Left lung (tissue), 10 donors: Measurements from ENCODE around the gene C1QTNF4. TPM values are rescaled to one million over a fixed set of nuclear protein-coding genes. Genes with fewer than 3 reads are reported as not detected.

Experiments used
- ATAC-seq: fragments of 200-7000 bp; cut with Tn5 transposase; one replicate; pipeline ENCODE4 v1.9.1; 2020; ENCODE audit warnings: moderate library complexity
- DNase-seq, 4 donors: peaks; one replicate each; pipeline ENCODE4 v3.0.0-alpha.2; 2013 to 2020
- H3K27ac ChIP-seq, 2 donors: fragments of 200-600 bp; sonication (generic) in 1 of 2; one replicate each; pipeline versions ENCODE4 v1.5.0 to v1.8.0; 2020 to 2021
- H3K27me3 ChIP-seq, 2 donors: fragments of 200-600 bp; sonication (generic) in 1 of 2; one replicate each; pipeline versions ENCODE4 v1.5.0 to v1.8.0; 2020 to 2021
- H3K36me3 ChIP-seq, 2 donors: fragments of 200-600 bp; sonication (generic) in 1 of 2; one replicate each; pipeline versions ENCODE4 v1.5.0 to v1.8.0; 2020 to 2021
- H3K4me1 ChIP-seq, 2 donors: fragments of 200-600 bp; one replicate each; pipeline ENCODE4 v1.8.0; 2021
- H3K4me3 ChIP-seq, 2 donors: fragments of 200-600 bp; sonication (generic) in 1 of 2; one replicate each; pipeline versions ENCODE4 v1.5.0 to v1.8.0; 2020 to 2021; ENCODE audit warnings: mild to moderate bottlenecking in 1 of 2
- H3K9me3 ChIP-seq, 2 donors: fragments of 200-600 bp; sonication (generic) in 1 of 2; one replicate each; pipeline versions ENCODE4 v1.5.0 to v1.8.0; 2020 to 2021
- intact Hi-C, 2 donors: fragments of 100-400 bp; cut with DNase I; formaldehyde crosslinking; loops; one replicate each; pipeline versions ENCODE4 v1.11.2 to v1.14.2; 2022
- polyA plus RNA-seq, 6 donors: library from polyadenylated mRNA; unstranded; fragments of 120-200 nt; gene quantifications; one replicate each; pipeline ENCODE4 v1.2.1, GENCODE V29; 2013; ENCODE audit not compliant: insufficient read length in 6 of 6
- total RNA-seq, 2 donors: library from RNA; stranded (reverse); fragmentation: NEBNext Ultra II Directional; extraction: Animal tissue kit (Norgen Biotek cat#: 25700); gene quantifications; one replicate each; pipeline ENCODE4 v1.2.1, GENCODE V29; 2021
- TF ChIP-seq, protein P1 (sequence below), 2 donors: fragments of 200-600 bp; sonication (generic) in 1 of 2; IDR thresholded peaks; one replicate each; pipeline versions ENCODE4 v1.5.0 to v1.8.0; 2021; ENCODE audit warnings: antibody characterized with exemption in 2 of 2
- donor health status: DM: no; HTN: yes; CAD: no.
- donor health status: DM: no; HTN: no; CAD: no.

The C1QTNF4 gene
- total and polyA plus RNA-seq, 8 donors: 0.21 to 6.9 (median 3.9) TPM

DNA sequence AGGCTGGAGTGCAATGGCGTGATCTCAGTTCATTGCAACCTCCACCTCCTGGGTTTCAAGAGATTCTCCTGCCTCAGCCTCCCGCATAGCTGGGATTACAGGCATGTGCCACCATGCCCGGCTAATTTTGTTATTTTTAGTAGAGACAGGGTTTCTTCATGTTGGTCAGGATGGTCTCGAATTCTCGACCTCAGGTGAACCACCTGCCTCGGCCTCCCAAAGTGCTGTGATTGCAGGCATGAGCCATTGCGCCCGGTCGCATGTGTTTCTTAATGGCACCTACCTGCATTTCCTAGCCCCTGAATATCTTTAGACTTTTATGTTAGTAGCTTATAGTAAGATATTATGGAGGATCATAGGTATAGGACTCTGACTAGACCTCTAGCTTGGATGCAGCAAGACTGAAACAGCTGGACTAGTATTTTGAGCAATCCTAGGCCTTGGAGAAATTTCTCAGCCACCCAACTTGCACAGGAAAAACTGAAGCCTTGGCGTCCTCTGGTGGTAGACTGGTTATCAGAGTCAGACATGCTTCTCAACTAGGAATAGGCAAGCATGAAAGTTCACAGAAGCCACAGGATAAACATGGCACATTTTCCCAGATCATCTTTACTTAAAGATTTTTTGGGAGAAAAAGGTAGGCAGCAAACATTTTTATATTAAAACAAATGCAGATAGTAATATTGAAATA is 22.7 kb upstream of the C1QTNF4 start:
- Histone ChIP-seq H3K4me1 (peaks cover 0 to 6% of the 10 kb centered on the region in 2 donors), H3K27me3 (no peaks in the 10 kb centered on the region), H3K4me3 (no peak overlapping the region), H3K27ac (no peak overlapping the region), H3K9me3 (no peaks in the 10 kb centered on the region), H3K36me3 (peaks cover 0 to 59% of the 10 kb centered on the region in 2 donors)
- TF ChIP-seq, protein P1, sequence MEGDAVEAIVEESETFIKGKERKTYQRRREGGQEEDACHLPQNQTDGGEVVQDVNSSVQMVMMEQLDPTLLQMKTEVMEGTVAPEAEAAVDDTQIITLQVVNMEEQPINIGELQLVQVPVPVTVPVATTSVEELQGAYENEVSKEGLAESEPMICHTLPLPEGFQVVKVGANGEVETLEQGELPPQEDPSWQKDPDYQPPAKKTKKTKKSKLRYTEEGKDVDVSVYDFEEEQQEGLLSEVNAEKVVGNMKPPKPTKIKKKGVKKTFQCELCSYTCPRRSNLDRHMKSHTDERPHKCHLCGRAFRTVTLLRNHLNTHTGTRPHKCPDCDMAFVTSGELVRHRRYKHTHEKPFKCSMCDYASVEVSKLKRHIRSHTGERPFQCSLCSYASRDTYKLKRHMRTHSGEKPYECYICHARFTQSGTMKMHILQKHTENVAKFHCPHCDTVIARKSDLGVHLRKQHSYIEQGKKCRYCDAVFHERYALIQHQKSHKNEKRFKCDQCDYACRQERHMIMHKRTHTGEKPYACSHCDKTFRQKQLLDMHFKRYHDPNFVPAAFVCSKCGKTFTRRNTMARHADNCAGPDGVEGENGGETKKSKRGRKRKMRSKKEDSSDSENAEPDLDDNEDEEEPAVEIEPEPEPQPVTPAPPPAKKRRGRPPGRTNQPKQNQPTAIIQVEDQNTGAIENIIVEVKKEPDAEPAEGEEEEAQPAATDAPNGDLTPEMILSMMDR (IDR thresholded peaks at IDR 0.05): peak; percentile 23 to 65
- peak; percentile 85 for ATAC-seq
- intact Hi-C loops: no loop called here
- peak in 3 of 4 donors; percentile 32 to 67 (median 41) for DNase-seq

DNA sequence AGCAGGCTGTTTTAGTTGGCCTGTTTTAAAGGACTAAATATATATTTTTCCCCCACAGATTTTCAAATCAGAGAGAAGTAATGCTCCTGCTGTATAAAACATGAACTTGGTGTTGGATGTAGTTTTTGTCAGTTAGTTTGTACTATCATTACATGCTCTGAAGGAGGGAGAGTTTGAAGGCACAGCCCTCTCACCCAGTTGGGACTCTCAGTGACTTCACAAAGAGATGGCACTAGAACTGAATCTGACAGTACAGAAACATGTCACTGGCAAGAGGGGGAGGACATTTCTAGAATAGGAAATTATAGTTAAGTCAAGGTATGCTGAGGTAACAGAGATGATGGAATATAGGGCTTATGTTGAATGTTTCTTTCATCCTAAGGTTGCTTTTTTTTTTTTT is 21.0 kb upstream of the C1QTNF4 start:
- TF ChIP-seq, protein P1 (IDR thresholded peaks at IDR 0.05): no peak
- no peak for ATAC-seq
- Histone ChIP-seq H3K9me3 (no peaks in the 10 kb centered on the region), H3K4me1 (peaks cover 0 to 6% of the 10 kb centered on the region in 2 donors), H3K27ac (no peak overlapping the region), H3K4me3 (no peak overlapping the region), H3K27me3 (no peaks in the 10 kb centered on the region), H3K36me3 (peaks cover 0 to 43% of the 10 kb centered on the region in 2 donors)
- intact Hi-C loops: no loop called here
- no peak for DNase-seq

DNA sequence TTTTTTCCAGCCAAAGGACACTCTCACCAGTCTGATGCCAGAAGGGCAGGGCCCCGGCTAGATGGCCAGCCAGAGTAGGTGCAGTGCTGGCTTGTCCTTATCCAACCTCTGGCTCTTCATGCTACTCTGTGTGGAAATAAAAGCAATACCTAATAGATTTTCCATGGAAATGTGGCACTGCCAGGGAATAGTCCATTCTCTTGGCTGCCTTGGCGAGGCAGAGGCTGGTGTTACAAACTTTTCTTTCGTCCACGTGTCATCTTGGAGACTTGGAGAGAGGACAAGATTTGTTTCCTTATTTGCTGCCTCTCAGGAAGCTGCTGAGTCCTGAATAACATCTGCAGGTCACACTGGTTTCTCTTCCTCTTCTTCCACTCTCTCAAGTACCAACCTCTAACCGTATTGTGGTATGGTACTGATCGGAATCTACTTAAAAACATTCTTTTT is 17.2 kb upstream of the C1QTNF4 start:
- ATAC-seq (peak; percentile 51), DNase-seq (no peak)
- Histone ChIP-seq H3K4me3 (no peak overlapping the region), H3K9me3 (no peaks in the 10 kb centered on the region), H3K4me1 (no peaks in the 10 kb centered on the region), H3K27ac (no peak overlapping the region), H3K36me3 (peaks cover 0 to 5% of the 10 kb centered on the region in 2 donors), H3K27me3 (no peaks in the 10 kb centered on the region)
- TF ChIP-seq, protein P1 (IDR thresholded peaks at IDR 0.05): no peak
- intact Hi-C loops: no loop called here

DNA sequence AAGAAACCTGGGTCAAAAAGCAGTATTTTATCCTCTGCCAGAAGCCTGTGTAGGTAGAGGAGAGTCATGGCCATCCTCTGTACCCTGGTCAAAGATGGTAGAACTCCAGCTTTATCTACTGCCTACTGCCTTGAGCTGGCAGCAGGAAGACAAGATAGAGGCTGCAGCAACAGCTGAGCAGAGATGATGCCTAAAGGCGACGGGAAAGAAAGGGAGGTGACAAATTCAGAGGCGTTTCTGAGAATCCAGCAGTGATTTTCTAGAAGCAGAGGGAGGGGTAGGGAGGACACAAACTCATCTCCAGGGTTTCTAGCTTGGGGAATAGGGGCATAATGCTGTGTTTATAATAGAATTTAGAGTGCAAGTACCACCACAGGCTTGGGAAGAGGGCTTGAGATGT is 15.5 kb upstream of the C1QTNF4 start:
- intact Hi-C loops: no loop called here
- ATAC-seq: no peak

DNA sequence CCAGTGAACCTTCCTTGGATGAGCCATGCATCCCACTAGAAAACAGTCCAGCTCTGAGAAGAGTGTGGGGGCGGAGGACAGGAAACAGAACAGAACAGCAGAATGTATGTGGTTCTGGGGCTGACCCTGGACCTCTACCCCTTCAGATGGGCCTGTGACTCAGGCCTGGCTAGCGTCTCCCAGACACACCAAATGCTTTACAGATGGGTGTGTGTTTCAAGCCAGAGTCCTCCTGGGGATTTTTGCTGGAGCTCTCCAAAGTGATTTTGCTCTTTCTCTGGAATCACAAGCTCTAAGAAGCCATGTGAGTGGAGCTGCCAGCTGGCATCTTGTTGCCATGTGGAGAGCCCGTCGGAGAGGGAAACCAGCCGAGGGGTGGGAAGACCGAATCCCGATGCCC is 13.2 kb upstream of the C1QTNF4 start:
- TF ChIP-seq, protein P1 (IDR thresholded peaks at IDR 0.05): no peak

More for the DNA sequence above, 15.5 kb upstream of the C1QTNF4 start:
- Histone ChIP-seq H3K27ac (no peak overlapping the region), H3K36me3 (no peaks in the 10 kb centered on the region), H3K27me3 (no peaks in the 10 kb centered on the region), H3K4me1 (no peaks in the 10 kb centered on the region), H3K4me3 (no peak overlapping the region), H3K9me3 (no peaks in the 10 kb centered on the region)
- TF ChIP-seq, protein P1 (IDR thresholded peaks at IDR 0.05): no peak
- DNase-seq: no peak

More for the DNA sequence above, 13.2 kb upstream of the C1QTNF4 start:
- H3K27ac ChIP-seq: no peak overlapping the region
- DNase-seq: no peak
- no peak overlapping the region for H3K4me3 ChIP-seq
- intact Hi-C loops: no loop called here
- no peaks in the 10 kb centered on the region for H3K27me3 ChIP-seq
- H3K4me1 ChIP-seq: no peaks in the 10 kb centered on the region
- no peaks in the 10 kb centered on the region for H3K36me3 ChIP-seq
- ATAC-seq: peak; percentile 81
- no peaks in the 10 kb centered on the region for H3K9me3 ChIP-seq
